Measurements from ENCODE around the gene SAMM50. TPM values are rescaled to one million over a fixed set of nuclear protein-coding genes. Genes with fewer than 3 reads are reported as not detected.

Gene SAMM50
- total RNA-seq, 4 donors from 2014 or later = 67.4 to 104 (median 72.0) TPM

- no peaks in the 10 kb centered on the region for H3K36me3 ChIP-seq
- in situ Hi-C loops (cut with MboI; ENCODE audit: low sequenced_read_pairs in 4 of 4) (no loop called here), intact Hi-C loops (cut with DNase I; ENCODE audit: low total_unique reads) (loop anchor here (2.0 to 10.0 kb wide), 3 partner anchors 31 to 541 kb away; partner anchors contain the start of genes EFCAB6 and RTL6)
- peaks cover 30 to 38% of the 10 kb centered on the region in 2 donors for H3K4me1 ChIP-seq
- no peaks in the 10 kb centered on the region for H3K27me3 ChIP-seq
- TF ChIP-seq CTCF (IDR thresholded peaks at IDR 0.05 in 4 of 5, conservative IDR thresholded peaks at IDR 0.05 in 1 of 5) = no peak
- no peak for TF ChIP-seq POLR2A (IDR thresholded peaks at IDR 0.05)
- H3K4me3 ChIP-seq = peak overlapping the region; percentile 81 to 99 (median 94)
- peak overlapping the region; percentile 92 to 95 (median 93) for H3K27ac ChIP-seq
- DNase-seq (no peak), ATAC-seq (peak; percentile 8 to 40)
- no peaks in the 10 kb centered on the region for H3K9me3 ChIP-seq
These were observed 891 bp downstream of the SAMM50 start for GRCh38 chr22:43955883-43956782.

- H3K9me3 ChIP-seq = no peaks in the 10 kb centered on the region
- no peaks in the 10 kb centered on the region for H3K36me3 ChIP-seq
- intact Hi-C loops (cut with DNase I; ENCODE audit: low total_unique reads) = loop anchor here (5.0 to 10.0 kb wide), 2 partner anchors 142 to 540 kb away; partner anchors contain the start of genes EFCAB6 and RTL6
- DNase-seq (peak; percentile 54 to 69), ATAC-seq (peak; percentile 29 to 42)
- H3K27me3 ChIP-seq = no peaks in the 10 kb centered on the region
- H3K4me3 ChIP-seq = peak overlapping the region; percentile 81 to 99 (median 94)
- in situ Hi-C loops (cut with MboI; ENCODE audit: low sequenced_read_pairs in 4 of 4) = no loop called here
- H3K27ac ChIP-seq = peak overlapping the region; percentile 92 to 95 (median 93)
- TF ChIP-seq CTCF (IDR thresholded peaks at IDR 0.05 in 4 of 5, conservative IDR thresholded peaks at IDR 0.05 in 1 of 5) (peak in 1 of 5 experiments; percentile 17), POLR2A (IDR thresholded peaks at IDR 0.05) (no peak)
- peaks cover 38 to 46% of the 10 kb centered on the region in 2 donors for H3K4me1 ChIP-seq
These were observed 1.7 kb downstream of the SAMM50 start for GRCh38 chr22:43956805-43957463.

- ATAC-seq = no peak
- Histone ChIP-seq H3K27ac (peak overlapping the region; percentile 92 to 95 (median 93)), H3K4me3 (no peak overlapping the region), H3K9me3 (no peaks in the 10 kb centered on the region), H3K36me3 (no peaks in the 10 kb centered on the region), H3K4me1 (peaks cover 41 to 48% of the 10 kb centered on the region in 2 donors), H3K27me3 (no peaks in the 10 kb centered on the region)
- in situ Hi-C loops (cut with MboI; ENCODE audit: low sequenced_read_pairs in 4 of 4) (no loop called here), intact Hi-C loops (cut with DNase I; ENCODE audit: low total_unique reads) (loop anchor here (5.0 to 10.0 kb wide), 2 partner anchors 143 to 539 kb away; partner anchors contain the start of genes EFCAB6 and RTL6)
- TF ChIP-seq CTCF (IDR thresholded peaks at IDR 0.05 in 4 of 5, conservative IDR thresholded peaks at IDR 0.05 in 1 of 5) = no peak
- DNase-seq = peak in 1 of 2 donors; percentile 22
These were observed 2.6 kb downstream of the SAMM50 start for GRCh38 chr22:43957871-43958270.

- peaks cover 12 to 39% of the 10 kb centered on the region in 2 donors for H3K4me1 ChIP-seq
- TF ChIP-seq POLR2A (IDR thresholded peaks at IDR 0.05) = no peak
- no peak for TF ChIP-seq CTCF (IDR thresholded peaks at IDR 0.05 in 4 of 5, conservative IDR thresholded peaks at IDR 0.05 in 1 of 5)
- in situ Hi-C loops (cut with MboI; ENCODE audit: low sequenced_read_pairs in 4 of 4) (no loop called here), intact Hi-C loops (cut with DNase I; ENCODE audit: low total_unique reads) (no loop called here)
- peak overlapping the region in 2 of 4 donors; percentile 47 to 83 for H3K27ac ChIP-seq
- no peaks in the 10 kb centered on the region for H3K9me3 ChIP-seq
- no peak for DNase-seq
- peaks cover 0 to 57% of the 10 kb centered on the region in 2 donors for H3K36me3 ChIP-seq
- ATAC-seq = peak; percentile 44 to 89
- H3K4me3 ChIP-seq = no peak overlapping the region
- no peaks in the 10 kb centered on the region for H3K27me3 ChIP-seq
These were observed 9.1 kb downstream of the SAMM50 start for GRCh38 chr22:43964314-43964857.

Measured in gastrocnemius medialis (tissue), 4 donors.